ENCODE results near the gene GPR152.

The GPR152 gene

GRCh38 chr11:67410984-67411784 lies 41.3 kb downstream of the GPR152 start:
- no peaks in the 10 kb centered on the region for H3K36me3 ChIP-seq (ENCODE audit: control insufficient read depth in 2 of 2, insufficient read depth in 2 of 2, low read length in 2 of 2)
- H3K9me3 ChIP-seq (ENCODE audit: control insufficient read depth in 2 of 2, low read length in 2 of 2) = no peaks in the 10 kb centered on the region
- no peak overlapping the region for H3K27ac ChIP-seq (ENCODE audit: low read length)
- H3K9ac ChIP-seq (ENCODE audit: low read length in 2 of 2) = no peak overlapping the region
- peaks cover 36 to 51% of the 10 kb centered on the region in 2 donors for H3K27me3 ChIP-seq (ENCODE audit: control insufficient read depth in 1 of 2, insufficient read depth in 2 of 2, low read length in 2 of 2)
- no peak overlapping the region for H3K4me3 ChIP-seq (ENCODE audit: low read length in 2 of 2)
- H3K4me1 ChIP-seq (ENCODE audit: control insufficient read depth, insufficient read depth, low read length) = peaks cover 4% of the 10 kb centered on the region

GRCh38 chr11:67410369-67410831 lies 42.1 kb downstream of the GPR152 start:
- Histone ChIP-seq H3K9ac (ENCODE audit: low read length in 2 of 2) (no peak overlapping the region), H3K27ac (ENCODE audit: low read length) (no peak overlapping the region), H3K9me3 (ENCODE audit: control insufficient read depth in 2 of 2, low read length in 2 of 2) (no peaks in the 10 kb centered on the region), H3K27me3 (ENCODE audit: control insufficient read depth in 1 of 2, insufficient read depth in 2 of 2, low read length in 2 of 2) (peaks cover 42 to 56% of the 10 kb centered on the region in 2 donors), H3K36me3 (ENCODE audit: control insufficient read depth in 2 of 2, insufficient read depth in 2 of 2, low read length in 2 of 2) (no peaks in the 10 kb centered on the region), H3K4me1 (ENCODE audit: control insufficient read depth, insufficient read depth, low read length) (no peaks in the 10 kb centered on the region), H3K4me3 (ENCODE audit: low read length in 2 of 2) (no peak overlapping the region)

GRCh38 chr11:67409781-67410368 lies 42.7 kb downstream of the GPR152 start:
- Histone ChIP-seq H3K27ac (ENCODE audit: low read length) (no peak overlapping the region), H3K9ac (ENCODE audit: low read length in 2 of 2) (no peak overlapping the region), H3K36me3 (ENCODE audit: control insufficient read depth in 2 of 2, insufficient read depth in 2 of 2, low read length in 2 of 2) (no peaks in the 10 kb centered on the region), H3K4me3 (ENCODE audit: low read length in 2 of 2) (no peak overlapping the region), H3K27me3 (ENCODE audit: control insufficient read depth in 1 of 2, insufficient read depth in 2 of 2, low read length in 2 of 2) (peaks cover 45 to 60% of the 10 kb centered on the region in 2 donors), H3K4me1 (ENCODE audit: control insufficient read depth, insufficient read depth, low read length) (no peaks in the 10 kb centered on the region), H3K9me3 (ENCODE audit: control insufficient read depth in 2 of 2, low read length in 2 of 2) (no peaks in the 10 kb centered on the region)

- Histone ChIP-seq H3K4me3 (ENCODE audit: low read length in 2 of 2) (no peak overlapping the region), H3K4me1 (ENCODE audit: control insufficient read depth, insufficient read depth, low read length) (no peaks in the 10 kb centered on the region), H3K9me3 (ENCODE audit: control insufficient read depth in 2 of 2, low read length in 2 of 2) (no peaks in the 10 kb centered on the region), H3K36me3 (ENCODE audit: control insufficient read depth in 2 of 2, insufficient read depth in 2 of 2, low read length in 2 of 2) (no peaks in the 10 kb centered on the region), H3K27me3 (ENCODE audit: control insufficient read depth in 1 of 2, insufficient read depth in 2 of 2, low read length in 2 of 2) (peaks cover 47 to 63% of the 10 kb centered on the region in 2 donors), H3K27ac (ENCODE audit: low read length) (no peak overlapping the region), H3K9ac (ENCODE audit: low read length in 2 of 2) (no peak overlapping the region)
Observed at GRCh38 chr11:67409261-67409666, 43.3 kb downstream of the GPR152 start.

GRCh38 chr11:67408437-67409200 lies 43.9 kb downstream of the GPR152 start:
- no peaks in the 10 kb centered on the region for H3K36me3 ChIP-seq (ENCODE audit: control insufficient read depth in 2 of 2, insufficient read depth in 2 of 2, low read length in 2 of 2)
- no peaks in the 10 kb centered on the region for H3K4me1 ChIP-seq (ENCODE audit: control insufficient read depth, insufficient read depth, low read length)
- peaks cover 47 to 63% of the 10 kb centered on the region in 2 donors for H3K27me3 ChIP-seq (ENCODE audit: control insufficient read depth in 1 of 2, insufficient read depth in 2 of 2, low read length in 2 of 2)
- no peak overlapping the region for H3K9ac ChIP-seq (ENCODE audit: low read length in 2 of 2)
- no peak overlapping the region for H3K27ac ChIP-seq (ENCODE audit: low read length)
- no peaks in the 10 kb centered on the region for H3K9me3 ChIP-seq (ENCODE audit: control insufficient read depth in 2 of 2, low read length in 2 of 2)
- no peak overlapping the region for H3K4me3 ChIP-seq (ENCODE audit: low read length in 2 of 2)

GRCh38 chr11:67407688-67408163 lies 44.8 kb downstream of the GPR152 start:
- H3K4me3 ChIP-seq (ENCODE audit: low read length in 2 of 2) = no peak overlapping the region
- no peaks in the 10 kb centered on the region for H3K4me1 ChIP-seq (ENCODE audit: control insufficient read depth, insufficient read depth, low read length)
- no peak overlapping the region for H3K9ac ChIP-seq (ENCODE audit: low read length in 2 of 2)
- no peaks in the 10 kb centered on the region for H3K36me3 ChIP-seq (ENCODE audit: control insufficient read depth in 2 of 2, insufficient read depth in 2 of 2, low read length in 2 of 2)
- H3K27me3 ChIP-seq (ENCODE audit: control insufficient read depth in 1 of 2, insufficient read depth in 2 of 2, low read length in 2 of 2) = peaks cover 45 to 63% of the 10 kb centered on the region in 2 donors
- H3K9me3 ChIP-seq (ENCODE audit: control insufficient read depth in 2 of 2, low read length in 2 of 2) = no peaks in the 10 kb centered on the region
- no peak overlapping the region for H3K27ac ChIP-seq (ENCODE audit: low read length)

- H3K9me3 ChIP-seq (ENCODE audit: control insufficient read depth in 2 of 2, low read length in 2 of 2) = no peaks in the 10 kb centered on the region
- H3K36me3 ChIP-seq (ENCODE audit: control insufficient read depth in 2 of 2, insufficient read depth in 2 of 2, low read length in 2 of 2) = no peaks in the 10 kb centered on the region
- peaks cover 45 to 63% of the 10 kb centered on the region in 2 donors for H3K27me3 ChIP-seq (ENCODE audit: control insufficient read depth in 1 of 2, insufficient read depth in 2 of 2, low read length in 2 of 2)
- no peak overlapping the region for H3K4me3 ChIP-seq (ENCODE audit: low read length in 2 of 2)
- peaks cover 1% of the 10 kb centered on the region for H3K4me1 ChIP-seq (ENCODE audit: control insufficient read depth, insufficient read depth, low read length)
- H3K27ac ChIP-seq (ENCODE audit: low read length) = no peak overlapping the region
- no peak overlapping the region for H3K9ac ChIP-seq (ENCODE audit: low read length in 2 of 2)
Observed at GRCh38 chr11:67406969-67407687, 45.4 kb downstream of the GPR152 start.

- H3K9me3 ChIP-seq (ENCODE audit: control insufficient read depth in 2 of 2, low read length in 2 of 2) = no peaks in the 10 kb centered on the region
- H3K9ac ChIP-seq (ENCODE audit: low read length in 2 of 2) = no peak overlapping the region
- H3K4me1 ChIP-seq (ENCODE audit: control insufficient read depth, insufficient read depth, low read length) = peaks cover 4% of the 10 kb centered on the region
- peaks cover 43 to 63% of the 10 kb centered on the region in 2 donors for H3K27me3 ChIP-seq (ENCODE audit: control insufficient read depth in 1 of 2, insufficient read depth in 2 of 2, low read length in 2 of 2)
- no peak overlapping the region for H3K4me3 ChIP-seq (ENCODE audit: low read length in 2 of 2)
- no peaks in the 10 kb centered on the region for H3K36me3 ChIP-seq (ENCODE audit: control insufficient read depth in 2 of 2, insufficient read depth in 2 of 2, low read length in 2 of 2)
- no peak overlapping the region for H3K27ac ChIP-seq (ENCODE audit: low read length)
Observed at GRCh38 chr11:67406420-67406968, 46.0 kb downstream of the GPR152 start.

- no peak overlapping the region for H3K9ac ChIP-seq (ENCODE audit: low read length in 2 of 2)
- H3K27ac ChIP-seq (ENCODE audit: low read length) = no peak overlapping the region
- H3K27me3 ChIP-seq (ENCODE audit: control insufficient read depth in 1 of 2, insufficient read depth in 2 of 2, low read length in 2 of 2) = peaks cover 40 to 56% of the 10 kb centered on the region in 2 donors
- no peaks in the 10 kb centered on the region for H3K36me3 ChIP-seq (ENCODE audit: control insufficient read depth in 2 of 2, insufficient read depth in 2 of 2, low read length in 2 of 2)
- H3K4me1 ChIP-seq (ENCODE audit: control insufficient read depth, insufficient read depth, low read length) = peaks cover 7% of the 10 kb centered on the region
- H3K9me3 ChIP-seq (ENCODE audit: control insufficient read depth in 2 of 2, low read length in 2 of 2) = no peaks in the 10 kb centered on the region
- no peak overlapping the region for H3K4me3 ChIP-seq (ENCODE audit: low read length in 2 of 2)
Observed at GRCh38 chr11:67405688-67406339, 46.7 kb downstream of the GPR152 start.

Data from stomach smooth muscle (tissue), 2 donors.